B cell (primary cell): ENCODE measurements around the gene MAP3K19.

ENCODE experiments used
- CTCF ChIP-seq: fragments of 200-600 bp; IDR thresholded peaks from one replicate; pipeline ENCODE4 v1.8.0; 2022; ENCODE audit warnings: antibody characterized with exemption, mild to moderate bottlenecking
- EZH2 ChIP-seq: IDR thresholded peaks from 2 replicates; pipeline ENCODE4 v1.6.1; 2012; ENCODE audit warnings: borderline replicate concordance, low read depth, mild to moderate bottlenecking, moderate library complexity, low read length; ENCODE audit not compliant: insufficient read depth, poor library complexity, severe bottlenecking

GRCh38 chr2:134980639-134981038, 66.6 kb downstream of the MAP3K19 start:
- TF ChIP-seq EZH2: no peak
- TF ChIP-seq CTCF: no peak
